NOMO-1 treated with dmso at 0.1 percent for 144 hours (cell line): ENCODE results near the gene CCDC24.
A peak's percentile ranks its signal among the peaks of the same experiment; 100 is the strongest.

Experiments
- DNase-seq: peaks from one replicate; lab custom pipeline; 2025; ENCODE audit not compliant: unreplicated experiment; lab: John Stamatoyannopoulos, UW

CCDC24 gene

GRCh38 chr1:43963006-43963405 is 28.4 kb upstream of the CCDC24 start:
- no peak for DNase-seq

- DNase-seq, result no peak
Observed at GRCh38 chr1:43963890-43964289, 27.5 kb upstream of the CCDC24 start.

DNA sequence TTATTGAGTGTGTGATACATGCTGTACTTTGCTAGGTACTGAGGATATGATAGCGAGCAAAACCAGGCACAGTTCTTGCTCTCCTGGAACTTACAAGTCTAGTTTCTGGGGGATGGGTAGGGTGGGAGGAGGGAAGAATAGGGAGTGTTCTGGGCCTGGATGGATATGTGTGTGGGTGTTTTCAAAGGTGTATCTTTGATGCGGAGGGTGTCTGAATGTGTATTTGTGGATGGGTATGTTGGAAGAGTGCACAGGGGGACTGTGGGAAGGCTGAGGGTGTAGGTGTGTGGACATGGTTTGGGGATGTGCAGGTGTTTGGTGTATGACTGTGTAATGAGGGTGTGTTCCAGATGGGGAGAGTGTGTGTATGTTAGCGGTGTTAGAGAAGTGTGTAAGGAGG is 26.1 kb upstream of the CCDC24 start:
- DNase-seq, result no peak

DNA sequence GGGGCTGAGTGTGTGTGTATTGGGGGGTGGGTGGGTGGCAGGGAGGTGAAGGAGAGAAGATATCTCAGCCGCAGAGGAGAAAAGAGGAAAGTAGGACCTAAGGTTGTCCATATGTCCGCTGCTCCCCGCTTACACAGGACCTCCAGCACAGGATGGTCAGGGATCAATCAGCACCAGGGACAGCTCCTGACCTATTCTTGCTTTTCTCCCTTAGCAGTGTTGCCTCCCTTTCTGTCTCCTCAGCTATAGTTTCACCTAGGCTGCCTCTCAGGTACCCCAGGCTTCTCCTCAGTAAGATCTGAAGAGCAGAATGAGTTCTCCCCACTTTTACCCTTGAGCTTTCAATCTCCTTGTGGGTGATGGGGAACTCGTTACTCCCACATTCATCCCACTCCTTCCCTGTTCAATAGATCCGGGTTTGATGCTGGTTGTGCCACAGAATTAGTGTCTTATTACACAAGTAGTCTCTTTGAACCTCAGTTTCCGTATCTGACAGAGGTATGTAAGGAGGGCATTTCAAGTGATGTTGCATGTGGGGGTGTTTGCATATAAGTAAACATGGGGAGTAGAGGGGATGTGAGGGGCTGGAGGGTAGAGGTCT is 23.0 kb upstream of the CCDC24 start:
- no peak for DNase-seq

GRCh38 chr1:43969416-43969745 is 22.0 kb upstream of the CCDC24 start:
- DNase-seq, result no peak

GRCh38 chr1:43969746-43970466 is 21.5 kb upstream of the CCDC24 start, which contains the start of gene DPH2:
Gene DPH2, plus strand, starts transcription at chr1:43970010. Its CDS starts 166 bp downstream, at chr1:43970176.
- peak; percentile 97 for DNase-seq

DNA sequence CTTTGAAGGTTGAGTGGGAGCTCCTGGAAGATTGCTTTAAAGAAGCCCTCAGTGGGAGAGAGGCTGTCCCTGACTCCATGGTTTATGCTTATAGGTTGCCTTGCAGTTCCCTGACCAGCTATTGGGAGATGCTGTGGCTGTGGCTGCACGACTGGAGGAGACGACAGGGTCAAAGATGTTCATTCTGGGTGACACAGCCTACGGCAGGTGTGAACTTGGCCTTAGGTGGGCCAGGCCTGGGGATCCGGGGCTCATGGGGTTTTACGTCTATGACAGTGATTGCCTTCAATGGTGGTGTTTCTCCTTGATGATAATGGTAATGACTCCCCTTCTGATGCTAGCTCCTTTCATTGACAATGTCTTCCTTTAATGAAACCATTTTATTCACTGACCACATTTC is 20.9 kb upstream of the CCDC24 start:
- no peak for DNase-seq

DNA sequence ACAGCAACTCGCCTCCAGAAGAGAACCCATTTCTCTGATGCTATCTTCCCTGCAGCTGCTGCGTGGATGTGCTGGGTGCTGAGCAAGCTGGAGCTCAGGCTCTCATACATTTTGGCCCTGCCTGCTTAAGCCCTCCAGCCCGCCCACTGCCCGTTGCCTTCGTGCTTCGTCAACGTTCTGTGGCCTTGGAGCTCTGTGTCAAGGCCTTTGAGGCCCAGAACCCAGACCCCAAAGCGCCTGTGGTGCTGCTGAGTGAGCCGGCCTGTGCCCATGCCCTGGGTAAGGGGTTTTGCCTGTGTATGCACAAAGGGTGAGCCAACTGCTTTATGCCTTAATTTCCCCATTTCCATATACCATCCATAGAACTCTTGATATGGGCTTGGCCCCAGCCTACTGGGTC is 20.5 kb upstream of the CCDC24 start:
- no peak for DNase-seq

DNA sequence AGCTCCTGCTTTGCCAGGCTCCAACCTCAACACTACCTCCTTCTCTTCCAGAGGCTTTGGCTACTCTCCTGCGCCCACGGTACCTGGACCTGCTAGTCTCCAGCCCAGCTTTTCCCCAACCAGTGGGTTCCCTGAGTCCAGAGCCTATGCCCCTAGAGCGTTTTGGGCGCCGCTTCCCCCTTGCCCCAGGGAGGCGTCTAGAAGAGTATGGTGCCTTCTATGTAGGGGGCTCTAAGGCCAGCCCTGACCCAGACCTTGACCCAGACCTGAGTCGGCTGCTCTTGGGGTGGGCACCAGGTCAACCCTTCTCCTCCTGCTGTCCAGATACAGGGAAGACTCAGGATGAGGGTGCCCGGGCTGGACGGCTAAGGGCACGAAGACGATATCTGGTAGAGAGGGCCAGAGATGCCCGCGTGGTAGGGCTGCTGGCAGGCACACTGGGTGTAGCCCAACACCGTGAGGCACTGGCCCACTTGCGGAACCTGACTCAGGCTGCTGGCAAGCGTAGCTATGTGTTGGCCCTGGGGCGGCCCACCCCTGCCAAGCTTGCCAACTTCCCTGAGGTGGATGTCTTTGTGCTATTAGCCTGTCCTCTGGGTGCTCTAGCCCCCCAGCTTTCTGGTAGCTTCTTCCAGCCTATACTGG is 19.9 kb upstream of the CCDC24 start:
- DNase-seq, result no peak

DNA sequence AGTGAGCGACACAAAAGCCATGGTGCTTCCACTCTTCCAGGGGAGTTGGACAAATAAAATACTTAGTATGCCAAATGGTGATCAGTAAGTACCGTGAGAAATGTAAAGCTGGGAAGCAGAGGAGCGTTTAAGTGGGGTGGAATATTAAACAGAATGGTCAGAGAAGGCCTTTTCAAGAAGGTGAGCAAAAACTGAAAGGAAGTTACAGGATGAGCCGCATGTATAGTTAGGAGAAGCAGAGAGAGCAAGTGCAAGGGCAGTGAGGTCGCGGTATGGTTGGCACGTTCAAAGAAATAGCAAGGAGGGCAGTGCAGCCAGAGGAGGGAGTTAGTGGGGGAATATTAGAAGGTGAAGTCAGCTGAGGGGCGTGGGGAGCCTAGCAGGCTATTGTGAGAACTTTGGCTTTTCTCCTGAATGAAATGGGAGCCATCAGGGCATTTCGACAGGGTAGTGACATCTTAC is 17.4 kb upstream of the CCDC24 start:
- no peak for DNase-seq

GRCh38 chr1:43974443-43975248 is 16.8 kb upstream of the CCDC24 start, which contains the start of gene ATP6V0B:
Gene ATP6V0B, plus strand, starts transcription at chr1:43974960. Its CDS starts 81 bp downstream, at chr1:43975041.
- peak; percentile 91 for DNase-seq

- DNase-seq, result peak; percentile 67
Observed at GRCh38 chr1:43975249-43975961, 16.0 kb upstream of the CCDC24 start.

DNA sequence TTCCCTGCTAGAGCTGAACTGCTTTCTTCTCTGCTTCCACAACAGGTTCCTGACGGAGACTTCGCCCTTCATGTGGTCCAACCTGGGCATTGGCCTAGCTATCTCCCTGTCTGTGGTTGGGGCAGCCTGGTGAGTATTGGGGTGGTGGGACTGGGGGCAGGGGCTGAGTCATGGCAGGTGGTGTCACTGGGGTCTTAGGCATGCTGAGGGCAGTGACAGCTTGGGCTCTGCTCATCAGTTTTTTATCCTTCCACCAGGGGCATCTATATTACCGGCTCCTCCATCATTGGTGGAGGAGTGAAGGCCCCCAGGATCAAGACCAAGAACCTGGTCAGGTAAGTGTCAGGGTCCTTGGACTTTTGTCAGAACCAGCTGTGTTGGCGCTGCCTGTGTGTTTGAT is 15.4 kb upstream of the CCDC24 start:
- DNase-seq, result no peak

GRCh38 chr1:43976890-43977289 is 14.5 kb upstream of the CCDC24 start:
- DNase-seq, result no peak

GRCh38 chr1:43977376-43978263 is 13.8 kb upstream of the CCDC24 start:
- no peak for DNase-seq

GRCh38 chr1:43978264-43978550 is 13.2 kb upstream of the CCDC24 start:
- no peak for DNase-seq

DNA sequence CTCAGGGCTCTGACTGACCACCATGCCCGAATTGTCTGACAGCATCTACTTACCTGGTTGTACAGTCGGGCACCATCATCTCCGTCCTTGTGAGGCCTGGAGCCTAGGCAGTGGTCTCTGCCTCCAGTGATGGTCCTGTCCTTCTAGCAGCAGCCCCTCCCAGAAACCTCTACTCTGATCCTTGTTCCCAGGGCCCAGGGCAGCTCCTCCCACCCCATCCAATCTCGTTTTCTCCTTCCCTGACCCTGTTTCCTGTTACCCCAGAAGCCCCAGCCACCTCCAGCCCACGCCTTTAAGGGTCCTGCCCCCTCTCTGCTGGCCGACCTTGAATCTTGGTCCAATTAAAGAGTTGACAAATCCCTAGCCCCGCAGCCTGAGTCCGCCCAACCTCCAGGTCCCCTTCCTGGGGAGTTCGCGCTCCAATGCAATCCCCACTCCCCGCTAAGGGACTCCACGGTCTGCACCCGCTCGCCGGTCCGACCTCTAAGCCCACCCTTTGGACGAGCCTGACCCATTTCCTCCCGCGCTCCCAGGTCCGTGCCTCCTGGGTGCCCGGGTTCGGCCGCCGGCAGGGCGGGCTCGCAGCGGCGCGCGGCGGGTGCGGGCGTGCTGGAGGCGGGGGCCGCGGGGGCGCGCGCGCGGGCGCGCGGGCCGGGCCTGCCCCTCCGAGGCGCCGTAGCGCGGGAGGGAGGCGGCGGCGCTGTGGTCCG is 12.7 kb upstream of the CCDC24 start, which contains the start of gene B4GALT2:
Gene B4GALT2, plus strand, starts transcription at position 660 of the 710 bp plus-strand sequence. CDS start 1,951 bp downstream, outside the sequence.
- DNase-seq, result no peak

- no peak for DNase-seq
Observed at GRCh38 chr1:43979261-43979527, 12.2 kb upstream of the CCDC24 start.

DNA sequence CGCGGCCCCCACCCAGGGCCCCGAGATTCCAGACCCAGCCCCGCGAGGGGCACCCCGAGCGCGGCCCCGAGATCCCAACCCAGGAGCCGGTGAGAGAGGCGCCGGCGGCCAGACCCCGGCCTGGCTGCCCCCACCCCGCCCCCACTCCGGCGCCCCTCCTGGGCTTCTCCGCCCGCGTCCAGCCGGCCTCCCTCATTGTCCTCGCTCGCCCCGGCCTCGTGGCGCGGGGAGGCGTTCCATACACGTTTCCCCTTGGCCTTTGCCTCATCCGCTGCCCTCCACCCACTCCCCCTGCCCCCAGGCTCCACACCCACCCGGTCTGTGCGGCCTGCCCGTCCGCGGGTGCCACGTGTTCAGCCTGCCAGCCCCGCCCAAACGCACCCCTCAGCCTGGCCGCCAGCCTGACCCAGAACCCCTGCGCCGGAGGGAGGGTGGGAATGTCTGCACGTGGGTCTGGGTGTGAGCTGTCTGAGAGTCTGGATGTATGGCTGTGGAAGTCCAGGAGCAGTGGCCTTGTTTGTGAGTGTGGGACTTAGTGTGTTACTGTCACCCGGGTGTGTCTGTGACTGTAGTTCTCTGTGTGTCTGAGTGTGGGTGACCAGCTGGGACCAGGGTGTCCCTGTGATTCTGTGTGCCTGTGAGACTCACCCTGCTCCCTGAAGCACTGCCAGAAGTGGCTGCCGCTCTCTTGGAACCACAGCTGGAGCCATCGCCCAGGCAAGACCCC is 11.7 kb upstream of the CCDC24 start:
- no peak for DNase-seq
